OCI-LY3 (cell line): ENCODE measurements around the gene MS4A18.

ENCODE experiments used
- CTCF ChIP-seq: fragments of 200-600, 300-600 bp; sonication (generic); IDR thresholded peaks from 2 replicates; pipeline ENCODE4 v1.5.1; 2014; ENCODE audit warnings: antibody characterized with exemption, low read length, low read depth
- EZH2phosphoT487 ChIP-seq: fragments of 200-600 bp; shearing (Covaris generic); IDR thresholded peaks from 2 replicates; pipeline ENCODE4 v1.6.1; 2018; ENCODE audit warnings: antibody characterized with exemption, mixed run types, low read depth

- no peak for TF ChIP-seq CTCF
- TF ChIP-seq EZH2phosphoT487 = no peak
These were observed 46.6 kb downstream of the MS4A18 start for GRCh38 chr11:60771146-60771545.
